Activated CD4-positive, alpha-beta T cell treated with anti-CD3 and anti-CD28 coated beads, Interleukin-2, amount 10 ng/mL, durations not matched to agents 7 days and 5 days (primary cell): ENCODE results near the gene HELZ. TPM values are rescaled to one million over a fixed set of nuclear protein-coding genes. Genes with fewer than 3 reads are reported as not detected.
A peak's percentile ranks its signal among the peaks of the same experiment; 100 is the strongest.
"Not testable (repeated sequence)": the region's sequence is repeated elsewhere in the genome, so short reads cannot be mapped to it uniquely, and the experiment has no call there.

Experiments used
- CTCF ChIA-PET: fragments of 350-600 bp; sonication (Branson Sonifier 250); formaldehyde crosslinking; loops from one replicate; lab custom pipeline; 2021; ENCODE audit warnings: antibody characterized with exemption; lab: Charles Lee
- POLR2A ChIA-PET: fragments of 350-600 bp; sonication (Branson Sonifier 250); formaldehyde crosslinking; loops from one replicate; lab custom pipeline; 2021; ENCODE audit warnings: antibody characterized with exemption; lab: Charles Lee
- DNase-seq: peaks from one replicate; pipeline ENCODE4 v3.0.0-alpha.2; 2020
- H3K27ac Mint-ChIP-seq: one replicate; pipeline ENCODE4 v1.8.0; 2021; ENCODE audit warnings: mild to moderate bottlenecking, moderate library complexity, mixed read lengths
- H3K27me3 Mint-ChIP-seq: one replicate; pipeline ENCODE4 v1.8.0; 2021; ENCODE audit warnings: mixed read lengths
- H3K36me3 Mint-ChIP-seq: one replicate; pipeline ENCODE4 v1.8.0; 2021; ENCODE audit warnings: low read depth, mixed read lengths
- H3K4me1 Mint-ChIP-seq: one replicate; pipeline ENCODE4 v1.8.0; 2021; ENCODE audit warnings: mixed read lengths
- H3K4me3 Mint-ChIP-seq: one replicate; pipeline ENCODE4 v1.8.0; 2021; ENCODE audit warnings: mild to moderate bottlenecking, moderate library complexity, mixed read lengths
- H3K9me3 Mint-ChIP-seq: one replicate; pipeline ENCODE4 v1.8.0; 2021; ENCODE audit warnings: mixed read lengths
- total RNA-seq, 2 experiments: library from RNA; stranded (reverse); gene quantifications; one replicate each; pipeline ENCODE4 v1.2.3, GENCODE V29; 2021

HELZ gene
- 10 to 100 TPM; 76.8 to 77.3 TPM for total RNA-seq

DNA sequence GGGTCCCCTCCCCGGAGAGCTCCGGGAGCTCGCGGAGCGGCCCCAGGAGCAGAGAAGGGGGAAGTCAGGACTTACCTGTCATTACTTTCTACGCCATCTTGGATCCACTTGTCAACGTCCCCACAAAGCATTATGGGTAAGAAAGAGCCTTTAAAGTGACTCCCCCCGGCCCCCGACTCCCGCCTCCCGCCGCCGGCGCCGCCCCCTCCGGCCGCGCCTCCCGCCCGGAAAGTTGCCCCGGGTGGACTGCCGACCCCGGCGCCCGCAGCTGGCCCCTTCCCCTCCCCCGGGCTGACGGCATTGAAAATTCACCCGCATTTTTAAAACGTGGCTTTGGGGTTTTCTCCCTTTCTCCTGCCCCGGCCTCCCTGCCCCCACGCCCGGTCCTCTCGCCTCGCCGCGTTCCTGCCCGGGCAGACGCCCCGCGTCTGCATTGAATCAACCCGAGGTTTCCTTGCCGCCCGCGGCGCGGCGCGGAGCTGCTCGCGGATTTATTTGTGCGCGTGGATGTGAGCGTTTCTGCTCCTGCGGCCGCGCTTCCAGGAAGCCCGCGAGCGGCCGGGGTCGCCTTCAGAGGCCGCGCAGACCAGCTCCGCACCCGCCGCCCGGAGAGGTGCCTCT, at the start of gene HELZ:
HELZ (minus strand) TSS at position 124 of the 621 bp plus-strand sequence. CDS start 26,392 bp downstream, outside the sequence.
- POLR2A ChIA-PET: interaction anchor here (0.5 kb wide), 1 partner anchor 27 kb away, joined by 4 read pairs; no protein-coding TSS in a partner anchor
- H3K27me3 Mint-ChIP-seq: no peaks in the 10 kb centered on the region

GRCh38 chr17:67293251-67294203, 48.5 kb upstream of the HELZ start:
- H3K9me3 Mint-ChIP-seq: no peaks in the 10 kb centered on the region

More for the DNA sequence above, at the start of gene HELZ:
- CTCF ChIA-PET: no interaction called here
- peaks cover 50% of the 10 kb centered on the region for H3K4me1 Mint-ChIP-seq
- peak; percentile 78 for DNase-seq
- H3K36me3 Mint-ChIP-seq: peaks cover 23% of the 10 kb centered on the region
- peak within 1 kb of the TSS; percentile 94 for H3K27ac Mint-ChIP-seq
- H3K9me3 Mint-ChIP-seq: no peaks in the 10 kb centered on the region
- peak within 1 kb of the TSS; percentile 88 for H3K4me3 Mint-ChIP-seq

DNA sequence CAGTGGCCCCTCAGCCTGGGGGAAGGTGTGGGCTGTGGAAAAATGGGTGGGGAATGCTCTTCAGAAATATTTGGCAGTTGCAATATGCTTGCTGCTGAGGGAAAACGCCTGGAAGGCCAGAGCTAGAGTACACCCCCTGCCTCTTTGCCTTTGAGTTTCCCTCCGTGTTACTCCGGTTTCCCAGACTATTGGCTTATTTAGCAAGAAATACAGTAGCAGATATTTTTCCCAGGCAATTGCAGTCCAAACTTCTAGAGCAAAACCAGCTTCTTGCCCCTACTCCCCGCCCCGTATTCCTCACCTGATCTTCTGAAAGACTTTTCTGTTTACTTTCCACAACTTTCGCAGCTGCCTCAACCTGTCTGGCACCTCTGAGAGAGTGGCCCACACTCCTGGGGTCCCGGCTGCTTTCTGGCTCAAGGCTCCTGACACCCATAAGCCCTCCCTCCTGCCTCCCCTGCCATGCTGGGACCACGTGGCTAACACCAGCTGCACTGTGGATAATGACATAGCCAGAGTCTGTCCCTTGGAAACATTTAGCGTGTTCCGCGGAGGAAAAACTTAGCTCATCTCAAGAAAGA, 45.8 kb upstream of the HELZ start:
- Mint-ChIP-seq H3K36me3 (no peaks in the 10 kb centered on the region), H3K9me3 (no peaks in the 10 kb centered on the region), H3K4me3 (no peak overlapping the region), H3K27ac (no peak overlapping the region), H3K27me3 (no peaks in the 10 kb centered on the region), H3K4me1 (peaks cover 6% of the 10 kb centered on the region)
- CTCF ChIA-PET: interaction anchor here (0.6 to 1.9 kb wide), 5 partner anchors 11 to 70 kb away, joined by 3 to 4 read pairs (median 4); no protein-coding TSS in a partner anchor
- POLR2A ChIA-PET: no interaction called here
- no peak for DNase-seq

More at GRCh38 chr17:67293251-67294203, 48.5 kb upstream of the HELZ start:
- peak; percentile 77 for DNase-seq
- CTCF ChIA-PET: interaction anchor here (0.6 to 1.1 kb wide), 6 partner anchors 15 to 1424 kb away, joined by 3 to 4 read pairs (median 3); no protein-coding TSS in a partner anchor
- Mint-ChIP-seq H3K4me1 (peaks cover 6% of the 10 kb centered on the region), H3K27ac (peak overlapping the region; percentile 68), H3K27me3 (no peaks in the 10 kb centered on the region), H3K4me3 (no peak overlapping the region), H3K36me3 (no peaks in the 10 kb centered on the region)
- POLR2A ChIA-PET: no interaction called here

- Mint-ChIP-seq H3K4me3 (no peak overlapping the region), H3K36me3 (no peaks in the 10 kb centered on the region), H3K9me3 (no peaks in the 10 kb centered on the region), H3K27ac (no peak overlapping the region), H3K4me1 (peaks cover 6% of the 10 kb centered on the region), H3K27me3 (no peaks in the 10 kb centered on the region)
- ChIA-PET POLR2A (no interaction called here), CTCF (interaction anchor here (0.9 to 1.1 kb wide), 3 partner anchors 25 to 69 kb away, joined by 3 to 4 read pairs (median 3); no protein-coding TSS in a partner anchor)
- no peak for DNase-seq
Measured at GRCh38 chr17:67290244-67290643, 45.2 kb upstream of the HELZ start.

DNA sequence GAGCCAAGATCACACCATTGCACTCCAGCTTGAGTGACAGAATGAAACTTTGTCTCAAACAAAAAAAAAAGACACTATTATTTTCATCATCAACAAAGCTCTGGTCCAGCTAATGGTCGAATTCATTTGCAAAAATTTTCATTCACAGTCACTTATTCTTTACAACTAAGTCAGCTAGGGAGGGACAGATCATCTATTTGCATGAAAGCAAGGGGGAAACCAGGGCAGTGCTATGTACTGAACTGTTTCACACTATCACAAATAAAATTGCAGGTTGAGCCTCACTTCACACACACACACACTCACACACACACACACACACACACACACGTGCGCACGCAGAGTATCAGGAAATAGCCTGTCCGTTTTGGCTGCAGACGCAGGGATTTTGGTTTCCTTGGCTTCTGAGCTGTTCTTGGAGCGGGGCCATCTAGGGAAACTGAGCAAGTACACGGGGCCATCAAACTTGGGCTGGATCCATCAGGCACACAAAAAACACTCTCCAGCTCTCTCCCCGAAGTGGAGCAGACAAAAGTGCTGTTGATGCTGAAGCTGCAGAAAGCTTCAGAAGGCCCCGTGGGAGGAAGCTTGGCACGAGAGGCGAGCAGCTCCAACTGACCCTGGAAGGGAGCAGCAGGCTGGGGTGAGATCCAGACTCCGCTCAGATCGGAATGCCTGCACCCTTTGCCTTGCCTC, 44.3 kb upstream of the HELZ start:
- Mint-ChIP-seq H3K27ac (no peak overlapping the region), H3K4me1 (peaks cover 6% of the 10 kb centered on the region), H3K4me3 (no peak overlapping the region), H3K27me3 (no peaks in the 10 kb centered on the region), H3K36me3 (no peaks in the 10 kb centered on the region), H3K9me3 (no peaks in the 10 kb centered on the region)
- POLR2A ChIA-PET: interaction anchor here (0.7 kb wide), 1 partner anchor 27 kb away, joined by 4 read pairs; no protein-coding TSS in a partner anchor
- CTCF ChIA-PET: interaction anchor here (0.6 to 1.1 kb wide), 5 partner anchors 20 to 1184 kb away, joined by 3 to 6 read pairs (median 4); no protein-coding TSS in a partner anchor
- DNase-seq: no peak

GRCh38 chr17:67286826-67287225, 41.8 kb upstream of the HELZ start:
- H3K4me1 Mint-ChIP-seq, H3K9me3 Mint-ChIP-seq, H3K36me3 Mint-ChIP-seq, DNase-seq, POLR2A ChIA-PET, H3K4me3 Mint-ChIP-seq, H3K27me3 Mint-ChIP-seq, H3K27ac Mint-ChIP-seq: not testable (repeated sequence)
- CTCF ChIA-PET: interaction anchor here (1.2 kb wide), 1 partner anchor 53 kb away, joined by 3 read pairs; no protein-coding TSS in a partner anchor

DNA sequence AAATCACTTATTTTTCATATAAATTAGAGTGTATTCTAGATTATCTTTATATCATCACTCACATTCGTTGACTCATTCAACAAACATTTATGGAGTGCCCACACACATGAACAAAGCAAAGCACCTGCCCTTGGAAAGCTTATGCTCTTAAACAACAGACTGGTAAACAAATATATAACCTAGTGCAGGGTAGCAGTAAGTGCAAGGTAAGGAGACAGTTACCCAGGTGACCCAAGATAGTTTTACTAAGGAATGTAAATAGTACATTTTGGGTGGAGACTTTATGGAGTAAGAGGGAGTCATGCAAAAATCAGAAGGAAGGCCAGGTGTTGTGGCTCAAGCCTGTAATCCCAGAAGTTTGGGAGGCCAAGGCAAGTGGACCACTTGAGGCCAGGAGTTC, 40.4 kb upstream of the HELZ start:
- Mint-ChIP-seq H3K27ac (no peak overlapping the region), H3K9me3 (no peaks in the 10 kb centered on the region), H3K4me1 (no peaks in the 10 kb centered on the region), H3K4me3 (no peak overlapping the region), H3K27me3 (no peaks in the 10 kb centered on the region), H3K36me3 (no peaks in the 10 kb centered on the region)
- POLR2A ChIA-PET: no interaction called here
- no peak for DNase-seq
- CTCF ChIA-PET: interaction anchor here (0.7 to 0.9 kb wide), 2 partner anchors 11 to 24 kb away, joined by 4 read pairs; no protein-coding TSS in a partner anchor

GRCh38 chr17:67283731-67284516, 38.9 kb upstream of the HELZ start:
- DNase-seq: no peak
- Mint-ChIP-seq H3K27me3 (no peaks in the 10 kb centered on the region), H3K9me3 (no peaks in the 10 kb centered on the region), H3K36me3 (no peaks in the 10 kb centered on the region), H3K4me1 (no peaks in the 10 kb centered on the region), H3K27ac (no peak overlapping the region), H3K4me3 (no peak overlapping the region)
- POLR2A ChIA-PET: no interaction called here
- CTCF ChIA-PET: no interaction called here

DNA sequence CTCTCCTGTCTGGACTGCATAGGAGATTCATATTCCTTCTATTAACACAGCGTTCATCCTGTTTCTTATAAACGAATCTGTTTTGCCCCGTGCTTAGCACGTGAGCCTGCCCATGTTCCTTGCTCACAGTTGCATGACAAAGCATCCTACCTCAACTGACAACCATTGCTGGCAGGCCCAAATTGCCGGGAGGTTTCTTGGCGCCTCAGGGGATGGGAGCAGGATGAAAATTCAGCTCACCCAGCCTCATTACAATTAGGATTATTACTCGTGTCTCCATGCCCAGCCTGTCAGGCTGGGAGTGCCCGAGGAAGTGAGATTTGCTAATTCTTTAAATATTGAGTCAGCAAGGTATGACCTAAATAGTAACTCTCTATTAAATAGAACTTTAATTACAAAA, 36.7 kb upstream of the HELZ start:
- Mint-ChIP-seq H3K4me3 (no peak overlapping the region), H3K4me1 (no peaks in the 10 kb centered on the region), H3K36me3 (no peaks in the 10 kb centered on the region), H3K27me3 (no peaks in the 10 kb centered on the region), H3K27ac (no peak overlapping the region), H3K9me3 (no peaks in the 10 kb centered on the region)
- POLR2A ChIA-PET: no interaction called here
- CTCF ChIA-PET: interaction anchor here (0.8 to 2.9 kb wide), 3 partner anchors 11 to 23 kb away, joined by 3 to 11 read pairs (median 4); no protein-coding TSS in a partner anchor
- DNase-seq: no peak

DNA sequence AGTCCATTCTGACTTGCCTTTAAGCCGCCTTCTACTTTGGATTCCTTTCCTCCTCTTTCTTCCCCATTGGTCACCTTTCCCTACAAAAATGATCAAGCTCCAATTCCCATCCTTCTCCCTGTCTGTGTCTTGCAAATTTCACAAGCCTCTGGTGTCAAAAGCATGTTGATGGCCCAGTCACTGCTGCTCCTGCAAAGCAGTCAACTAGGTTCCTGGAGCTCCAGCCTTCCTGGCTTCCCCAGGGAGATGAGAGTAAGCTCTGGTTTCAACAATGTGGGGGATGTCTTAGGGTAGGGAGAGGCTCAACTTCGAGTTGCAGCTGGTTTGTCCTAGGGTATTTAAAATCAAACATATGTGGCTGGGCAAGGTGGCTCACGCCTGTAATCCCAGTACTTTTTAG, 36.1 kb upstream of the HELZ start:
- Mint-ChIP-seq H3K27ac (no peak overlapping the region), H3K4me1 (no peaks in the 10 kb centered on the region), H3K36me3 (no peaks in the 10 kb centered on the region), H3K9me3 (no peaks in the 10 kb centered on the region), H3K4me3 (no peak overlapping the region), H3K27me3 (no peaks in the 10 kb centered on the region)
- ChIA-PET POLR2A (no interaction called here), CTCF (interaction anchor here (0.5 to 2.9 kb wide), 4 partner anchors 10 to 519 kb away, joined by 3 to 11 read pairs (median 4); no protein-coding TSS in a partner anchor)
- no peak for DNase-seq

GRCh38 chr17:67280279-67280678, 35.3 kb upstream of the HELZ start:
- Mint-ChIP-seq H3K4me1 (no peaks in the 10 kb centered on the region), H3K9me3 (no peaks in the 10 kb centered on the region), H3K27ac (no peak overlapping the region), H3K27me3 (no peaks in the 10 kb centered on the region), H3K36me3 (no peaks in the 10 kb centered on the region), H3K4me3 (no peak overlapping the region)
- DNase-seq: no peak
- CTCF ChIA-PET: interaction anchor here (0.7 to 2.9 kb wide), 4 partner anchors 11 to 661 kb away, joined by 4 to 11 read pairs (median 4); no protein-coding TSS in a partner anchor
- POLR2A ChIA-PET: no interaction called here
